Measurements from ENCODE around the gene EMID1. TPM values are rescaled to one million over a fixed set of nuclear protein-coding genes. Genes with fewer than 3 reads are reported as not detected.

EMID1 gene
- total RNA-seq, 1 experiment from 2014 or later, result 4.5 TPM

- H3K27me3 ChIP-seq (ENCODE audit: control insufficient read depth, insufficient read depth, low read length), result no peaks in the 10 kb centered on the region
- peak; percentile 98 for DNase-seq
Measured at GRCh38 chr22:29306835-29307595, 101.3 kb downstream of the EMID1 start.

GRCh38 chr22:29307596-29308147 lies 102.0 kb downstream of the EMID1 start:
- Histone ChIP-seq H3K27me3 (ENCODE audit: control insufficient read depth, insufficient read depth, low read length) (no peaks in the 10 kb centered on the region), H3K4me3 (ENCODE audit: insufficient read depth, low read depth, low read length) (peak overlapping the region; percentile 64), H3K36me3 (replicated peaks; ENCODE audit: control insufficient read depth, insufficient read depth, low read length) (no peaks in the 10 kb centered on the region)
- peak; percentile 73 for DNase-seq

More at GRCh38 chr22:29306835-29307595, 101.3 kb downstream of the EMID1 start:
- no peaks in the 10 kb centered on the region for H3K36me3 ChIP-seq (replicated peaks; ENCODE audit: control insufficient read depth, insufficient read depth, low read length)
- H3K4me3 ChIP-seq (ENCODE audit: insufficient read depth, low read depth, low read length), result peak overlapping the region; percentile 64

GRCh38 chr22:29308148-29308790 lies 102.6 kb downstream of the EMID1 start:
- H3K27me3 ChIP-seq (ENCODE audit: control insufficient read depth, insufficient read depth, low read length), result peaks cover 3% of the 10 kb centered on the region
- H3K4me3 ChIP-seq (ENCODE audit: insufficient read depth, low read depth, low read length), result no peak overlapping the region
- peak; percentile 71 for DNase-seq
- no peaks in the 10 kb centered on the region for H3K36me3 ChIP-seq (replicated peaks; ENCODE audit: control insufficient read depth, insufficient read depth, low read length)

GRCh38 chr22:29308791-29309262 lies 103.1 kb downstream of the EMID1 start:
- H3K36me3 ChIP-seq (replicated peaks; ENCODE audit: control insufficient read depth, insufficient read depth, low read length), result no peaks in the 10 kb centered on the region
- peaks cover 8% of the 10 kb centered on the region for H3K27me3 ChIP-seq (ENCODE audit: control insufficient read depth, insufficient read depth, low read length)
- no peak for DNase-seq
- H3K4me3 ChIP-seq (ENCODE audit: insufficient read depth, low read depth, low read length), result no peak overlapping the region

Other genes starting within 250 kb of the EMID1 start
- gene C22orf31, start 144.1 kb upstream of the EMID1 start, total RNA-seq (2014; rRNA removed; shearing (Covaris generic)), result not detected in 2 replicates
- gene KREMEN1, start 132.9 kb upstream of the EMID1 start, total RNA-seq (2014; rRNA removed; shearing (Covaris generic)), result 1.8 and 2.4 TPM in 2 replicates
- gene RHBDD3, start 62.1 kb downstream of the EMID1 start, total RNA-seq (2014; rRNA removed; shearing (Covaris generic)), result 71.6 and 76.3 TPM in 2 replicates
- 226 and 229 TPM in 2 replicates for gene EWSR1, start 62.4 kb downstream of the EMID1 start, total RNA-seq (2014; rRNA removed; shearing (Covaris generic))
- 22.2 and 28.3 TPM in 2 replicates for gene GAS2L1, start 100.8 kb downstream of the EMID1 start, total RNA-seq (2014; rRNA removed; shearing (Covaris generic))
- gene RASL10A, start 109.8 kb downstream of the EMID1 start, total RNA-seq (2014; rRNA removed; shearing (Covaris generic)), result 4.2 and 5.1 TPM in 2 replicates
- gene AP1B1, start 182.7 kb downstream of the EMID1 start, total RNA-seq (2014; rRNA removed; shearing (Covaris generic)), result 119 and 121 TPM in 2 replicates
- 0.42 TPM in 1 of 2 replicates, not detected in the other for gene RFPL1, start 232.7 kb downstream of the EMID1 start, total RNA-seq (2014; rRNA removed; shearing (Covaris generic))